Measurements from ENCODE around the gene COL15A1.

COL15A1 gene

GRCh38 chr9:98950262-98950661 is 6.6 kb downstream of the COL15A1 start:
- DNase-seq = no peak

GRCh38 chr9:98951967-98952366 is 8.3 kb downstream of the COL15A1 start:
- no peak for DNase-seq

- no peak for DNase-seq
Observed at GRCh38 chr9:98953581-98954243, 10.0 kb downstream of the COL15A1 start.

GRCh38 chr9:98954244-98954610 is 10.5 kb downstream of the COL15A1 start:
- no peak for DNase-seq

GRCh38 chr9:98955259-98955658 is 11.6 kb downstream of the COL15A1 start:
- DNase-seq = no peak

GRCh38 chr9:98957826-98958225 is 14.1 kb downstream of the COL15A1 start:
- DNase-seq = no peak

- no peak for DNase-seq
Observed at GRCh38 chr9:98958271-98958984, 14.7 kb downstream of the COL15A1 start.

GRCh38 chr9:98960409-98960808 is 16.7 kb downstream of the COL15A1 start:
- DNase-seq = no peak

GRCh38 chr9:98961513-98962180 is 17.9 kb downstream of the COL15A1 start:
- DNase-seq = no peak

GRCh38 chr9:98962181-98962560 is 18.5 kb downstream of the COL15A1 start:
- DNase-seq = no peak

- DNase-seq = no peak
Observed at GRCh38 chr9:98962861-98963260, 19.2 kb downstream of the COL15A1 start.

- DNase-seq = no peak
Observed at GRCh38 chr9:98964201-98964600, 20.5 kb downstream of the COL15A1 start.

- no peak for DNase-seq
Observed at GRCh38 chr9:98964911-98965336, 21.2 kb downstream of the COL15A1 start.

GRCh38 chr9:98966676-98967075 is 23.0 kb downstream of the COL15A1 start:
- DNase-seq = no peak

GRCh38 chr9:98967257-98967656 is 23.6 kb downstream of the COL15A1 start:
- DNase-seq = no peak

GRCh38 chr9:98967680-98968079 is 24.0 kb downstream of the COL15A1 start:
- DNase-seq = no peak

- DNase-seq = no peak
Observed at GRCh38 chr9:98968601-98969337, 25.1 kb downstream of the COL15A1 start.

- no peak for DNase-seq
Observed at GRCh38 chr9:98970532-98971041, 26.9 kb downstream of the COL15A1 start.

- no peak for DNase-seq
Observed at GRCh38 chr9:98971168-98971914, 27.6 kb downstream of the COL15A1 start.

GRCh38 chr9:98971915-98972223 is 28.2 kb downstream of the COL15A1 start:
- DNase-seq = no peak

GRCh38 chr9:98972716-98973115 is 29.0 kb downstream of the COL15A1 start:
- DNase-seq = no peak

GRCh38 chr9:98973171-98973570 is 29.5 kb downstream of the COL15A1 start:
- no peak for DNase-seq

- no peak for DNase-seq
Observed at GRCh38 chr9:98973576-98973975, 29.9 kb downstream of the COL15A1 start.
